AG09309 (cell line): ENCODE measurements around the gene MRPS18A.

Source experiments
- DNase-seq: peaks from one replicate; pipeline ENCODE4 v3.0.0-alpha.2; 2010; ENCODE audit warnings: low read depth
- H3K4me3 ChIP-seq: 2 replicates; pipeline ENCODE4 v1.5.1; 2011; ENCODE audit warnings: mild to moderate bottlenecking, low read depth, low read length, moderate library complexity; ENCODE audit not compliant: control insufficient read depth
- TF ChIP-seq, protein P1 (sequence below): IDR thresholded peaks from 2 replicates; pipeline ENCODE4 v1.5.1; 2011; ENCODE audit warnings: mild to moderate bottlenecking, low read depth, low read length, inconsistent platforms; ENCODE audit not compliant: insufficient read depth, control insufficient read depth; ENCODE audit errors: missing control alignments

MRPS18A gene

DNA sequence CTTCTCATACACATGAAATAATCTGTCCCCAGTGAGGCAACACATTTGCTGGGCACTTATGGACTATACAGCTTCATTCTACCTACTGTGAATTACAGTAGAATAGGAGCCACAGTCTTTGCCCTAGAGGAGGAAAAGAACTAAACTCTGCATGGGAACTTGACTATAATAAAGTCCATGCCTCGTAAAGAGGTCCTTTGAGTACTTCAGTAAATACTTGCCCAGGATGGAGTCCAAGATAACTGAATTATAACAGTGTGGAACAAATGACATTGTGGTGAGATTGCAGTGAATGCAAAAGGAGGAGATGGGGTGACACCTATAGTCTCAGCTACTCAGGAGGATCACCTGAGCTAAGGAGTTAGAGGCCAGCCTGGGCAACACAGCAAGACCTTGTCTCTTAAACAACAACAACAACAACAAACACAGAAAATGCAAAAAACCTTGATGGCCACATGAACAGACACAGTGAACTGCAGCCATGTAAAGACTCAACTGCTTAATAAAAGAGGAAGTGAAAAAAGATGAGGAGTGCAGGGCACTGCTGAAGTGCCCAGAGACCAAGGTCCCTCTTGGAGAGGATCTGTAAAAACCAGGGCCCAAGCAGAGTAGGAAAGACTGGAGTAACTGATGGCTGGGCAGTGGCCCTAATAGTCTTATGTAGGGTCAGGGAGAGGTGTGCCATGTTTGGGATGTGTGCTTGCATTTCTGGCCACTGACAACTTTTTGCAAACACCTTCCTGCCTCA lies 3.7 kb downstream of the MRPS18A start:
- DNase-seq: no peak
- no peak overlapping the region for H3K4me3 ChIP-seq
- TF ChIP-seq, protein P1, sequence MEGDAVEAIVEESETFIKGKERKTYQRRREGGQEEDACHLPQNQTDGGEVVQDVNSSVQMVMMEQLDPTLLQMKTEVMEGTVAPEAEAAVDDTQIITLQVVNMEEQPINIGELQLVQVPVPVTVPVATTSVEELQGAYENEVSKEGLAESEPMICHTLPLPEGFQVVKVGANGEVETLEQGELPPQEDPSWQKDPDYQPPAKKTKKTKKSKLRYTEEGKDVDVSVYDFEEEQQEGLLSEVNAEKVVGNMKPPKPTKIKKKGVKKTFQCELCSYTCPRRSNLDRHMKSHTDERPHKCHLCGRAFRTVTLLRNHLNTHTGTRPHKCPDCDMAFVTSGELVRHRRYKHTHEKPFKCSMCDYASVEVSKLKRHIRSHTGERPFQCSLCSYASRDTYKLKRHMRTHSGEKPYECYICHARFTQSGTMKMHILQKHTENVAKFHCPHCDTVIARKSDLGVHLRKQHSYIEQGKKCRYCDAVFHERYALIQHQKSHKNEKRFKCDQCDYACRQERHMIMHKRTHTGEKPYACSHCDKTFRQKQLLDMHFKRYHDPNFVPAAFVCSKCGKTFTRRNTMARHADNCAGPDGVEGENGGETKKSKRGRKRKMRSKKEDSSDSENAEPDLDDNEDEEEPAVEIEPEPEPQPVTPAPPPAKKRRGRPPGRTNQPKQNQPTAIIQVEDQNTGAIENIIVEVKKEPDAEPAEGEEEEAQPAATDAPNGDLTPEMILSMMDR: no peak

DNA sequence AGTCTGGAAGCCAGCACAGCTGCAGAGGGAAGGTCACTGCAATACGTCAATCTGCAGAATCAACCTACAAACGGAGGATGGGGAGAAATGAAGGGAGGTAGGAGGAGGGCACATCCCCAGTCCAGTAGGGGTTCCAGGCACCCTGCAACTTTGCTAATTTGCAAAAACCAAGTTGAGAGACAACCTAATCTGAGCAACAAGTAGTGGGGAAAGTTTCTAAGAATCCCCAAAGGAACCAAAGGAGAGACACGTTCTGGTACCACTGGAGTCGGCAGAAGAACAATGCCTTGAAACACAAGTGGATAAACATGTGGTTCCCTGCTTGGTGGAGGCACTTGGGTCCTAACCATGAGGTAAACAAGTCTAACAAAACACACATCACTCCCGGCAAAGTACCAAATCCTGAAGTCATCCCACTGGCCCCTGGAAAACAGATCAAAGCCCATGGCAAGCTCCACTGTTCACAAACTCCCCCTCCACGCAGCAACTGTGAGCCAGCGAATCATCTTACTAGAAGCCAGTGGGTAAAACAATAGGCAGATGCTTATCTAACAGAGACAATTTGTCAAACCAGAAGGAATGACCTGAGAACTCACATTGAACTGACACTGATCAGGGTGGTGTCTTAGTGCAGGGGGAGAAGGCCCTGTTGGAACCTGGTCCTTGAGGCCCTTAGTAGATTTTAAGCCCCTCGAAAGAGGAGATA lies 4.7 kb downstream of the MRPS18A start:
- no peak overlapping the region for H3K4me3 ChIP-seq
- TF ChIP-seq, protein P1: no peak
- no peak for DNase-seq

DNA sequence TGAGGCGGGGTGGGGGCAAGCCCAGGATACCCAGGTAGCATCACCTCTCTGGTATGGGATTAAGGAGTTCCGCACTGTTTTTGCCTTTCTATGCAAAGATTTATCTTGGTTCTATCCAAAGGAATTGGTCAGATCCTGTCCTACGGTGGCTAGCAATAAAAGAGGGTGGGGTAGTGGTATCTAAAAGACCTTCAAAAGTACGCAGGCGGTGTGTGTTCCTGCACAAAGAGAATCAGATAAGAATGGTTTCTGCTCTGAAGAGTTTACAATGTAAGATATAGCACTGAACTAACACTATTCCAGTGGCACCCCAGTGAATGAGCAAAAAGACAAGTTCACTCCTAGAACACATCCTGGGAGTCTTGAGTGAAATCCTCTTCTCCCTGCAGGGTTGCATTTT lies 6.3 kb downstream of the MRPS18A start:
- H3K4me3 ChIP-seq: no peak overlapping the region
- no peak for DNase-seq
- TF ChIP-seq, protein P1: no peak

DNA sequence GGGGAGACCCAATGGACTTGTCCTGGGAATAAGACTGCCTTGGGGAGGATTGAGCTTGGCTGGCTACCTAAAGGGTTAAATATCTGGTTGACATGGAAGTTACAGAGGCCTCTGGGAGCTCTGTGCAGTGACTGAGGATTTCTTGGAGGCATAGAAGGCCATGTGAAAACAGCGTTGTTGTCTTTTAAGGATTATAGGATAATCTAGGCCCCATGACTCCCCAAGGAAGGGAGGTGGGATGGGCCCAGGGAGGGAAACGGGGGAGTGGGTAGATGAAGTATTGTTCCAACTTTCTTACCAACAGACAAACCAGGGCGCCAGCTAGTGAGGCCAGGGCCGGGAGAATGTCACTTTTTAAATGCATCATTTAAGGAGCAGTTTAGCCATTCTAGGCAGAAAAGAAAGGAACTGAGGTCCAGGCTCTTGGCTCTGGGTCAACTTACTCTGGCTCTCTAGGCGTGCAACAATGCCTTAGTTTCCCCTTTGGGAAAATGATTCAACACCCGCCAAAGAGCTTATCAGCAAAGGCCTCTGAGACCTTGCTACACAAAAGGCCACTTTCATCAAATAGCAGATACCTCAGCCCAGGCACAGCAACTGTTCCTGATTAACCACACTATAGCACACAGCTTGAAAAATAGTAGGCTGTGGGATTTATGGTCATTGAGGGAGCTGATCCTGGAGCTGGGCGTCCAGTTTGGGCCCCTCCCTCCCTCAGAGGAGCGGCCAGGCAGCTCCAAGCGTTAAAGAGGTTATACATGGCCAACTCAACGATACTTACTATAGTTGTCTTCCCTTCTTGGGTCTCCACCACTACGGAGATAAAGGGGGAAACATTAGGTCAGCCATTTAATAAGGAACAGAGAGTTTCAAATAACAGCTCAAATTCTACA lies 7.0 kb downstream of the MRPS18A start:
- no peak overlapping the region for H3K4me3 ChIP-seq
- no peak for DNase-seq
- TF ChIP-seq, protein P1: no peak

DNA sequence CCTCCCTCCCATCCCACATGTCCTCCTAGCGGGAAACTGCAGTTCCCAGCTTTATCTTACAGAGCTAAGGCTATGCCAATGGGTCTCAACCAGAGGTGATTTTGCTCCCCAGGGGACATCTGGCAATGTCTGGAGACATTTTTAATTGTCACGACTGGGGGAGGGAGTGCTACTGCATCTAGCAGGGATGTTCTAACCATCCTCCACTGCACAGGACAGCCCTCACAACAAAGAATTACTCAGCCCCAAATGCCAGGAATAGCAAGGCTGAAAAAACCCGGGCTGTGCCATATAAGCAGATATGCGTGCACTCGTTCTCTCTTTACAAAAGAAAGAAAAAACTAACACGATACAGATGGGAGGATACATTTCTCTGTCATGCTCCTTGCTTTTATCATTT lies 8.5 kb downstream of the MRPS18A start:
- TF ChIP-seq, protein P1: no peak
- H3K4me3 ChIP-seq: no peak overlapping the region
- DNase-seq: no peak

DNA sequence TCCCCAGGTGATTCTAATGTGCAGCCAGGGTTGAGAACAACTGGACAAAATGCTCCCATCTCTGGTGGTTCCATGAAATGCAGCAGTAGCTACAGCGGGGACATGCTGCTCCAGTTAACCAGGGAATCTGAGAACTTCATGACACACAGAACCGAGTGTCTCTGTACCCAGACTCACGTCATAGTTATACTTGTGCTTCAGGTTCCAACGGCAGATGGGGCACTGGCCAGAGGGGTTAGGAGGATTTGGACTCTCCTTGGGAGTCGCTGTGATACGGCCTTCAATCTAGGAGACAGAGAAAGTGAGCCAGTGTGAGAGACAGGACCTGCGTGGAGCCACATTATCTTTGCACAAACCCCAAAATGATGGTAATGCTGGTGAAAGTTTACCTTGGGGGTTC lies 9.2 kb downstream of the MRPS18A start:
- TF ChIP-seq, protein P1: no peak
- DNase-seq: no peak

More for the DNA sequence above, 9.2 kb downstream of the MRPS18A start:
- no peak overlapping the region for H3K4me3 ChIP-seq
